ENCODE data around the gene PAGE2.
A peak's percentile ranks its signal among the peaks of the same experiment; 100 is the strongest.
"Not testable (repeated sequence)": the region's sequence is repeated elsewhere in the genome, so short reads cannot be mapped to it uniquely, and the experiment has no call there.

The PAGE2 gene

DNA sequence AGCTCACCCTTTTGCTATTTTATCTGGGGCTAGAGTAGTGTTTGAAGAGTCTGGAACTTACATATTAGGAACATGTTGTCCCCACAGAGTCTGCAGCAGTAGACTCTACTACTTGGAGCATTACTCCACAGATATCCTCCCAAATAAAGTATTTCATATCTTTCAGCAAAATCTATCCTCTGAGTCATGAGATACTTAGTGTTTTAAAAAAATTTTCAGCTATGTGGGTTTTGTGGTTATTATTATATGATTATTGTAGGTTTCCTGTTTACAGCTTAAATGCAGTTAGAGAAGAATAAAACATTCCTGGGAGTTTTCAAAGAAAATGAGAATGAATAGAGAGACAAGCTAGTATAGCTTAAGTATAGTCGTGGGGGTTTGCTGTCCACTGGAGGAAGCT is 30.9 kb downstream of the PAGE2 start:
- H3K27ac ChIP-seq: peak overlapping the region in 1 of 21 experiments; percentile 44
- no peak overlapping the region for H3K4me3 ChIP-seq

DNA sequence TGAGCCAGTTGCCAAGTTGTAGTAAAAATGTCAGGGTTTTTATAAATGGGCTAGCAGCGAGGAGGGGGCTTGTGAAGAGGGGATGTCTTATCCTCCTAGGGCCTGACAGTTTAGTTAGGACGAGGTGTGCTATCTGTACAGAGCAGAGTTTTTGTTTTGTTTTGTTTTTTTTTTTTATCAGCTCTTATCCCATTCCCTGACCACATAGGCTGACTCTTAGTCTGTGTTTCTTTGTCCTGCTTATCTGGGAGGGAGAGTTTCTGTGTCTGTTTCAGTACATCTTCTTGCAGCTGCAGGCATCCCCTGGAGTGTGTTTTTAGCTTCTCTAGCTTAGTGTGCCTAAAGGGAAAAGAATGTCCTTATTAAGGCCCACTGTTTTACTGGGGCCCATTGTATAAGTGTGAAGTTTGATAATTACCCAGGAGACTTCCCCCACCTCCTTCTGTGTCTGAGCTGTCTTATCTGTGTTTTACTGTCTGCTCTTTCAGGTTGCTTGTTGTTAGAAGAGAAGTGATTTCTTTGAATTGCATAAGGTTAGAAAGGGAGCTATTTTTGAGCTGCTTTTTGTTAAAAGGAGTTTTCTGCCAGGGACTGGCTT is 32.0 kb downstream of the PAGE2 start:
- Histone ChIP-seq H3K4me3 (no peak overlapping the region), H3K27ac (no peak overlapping the region)

DNA sequence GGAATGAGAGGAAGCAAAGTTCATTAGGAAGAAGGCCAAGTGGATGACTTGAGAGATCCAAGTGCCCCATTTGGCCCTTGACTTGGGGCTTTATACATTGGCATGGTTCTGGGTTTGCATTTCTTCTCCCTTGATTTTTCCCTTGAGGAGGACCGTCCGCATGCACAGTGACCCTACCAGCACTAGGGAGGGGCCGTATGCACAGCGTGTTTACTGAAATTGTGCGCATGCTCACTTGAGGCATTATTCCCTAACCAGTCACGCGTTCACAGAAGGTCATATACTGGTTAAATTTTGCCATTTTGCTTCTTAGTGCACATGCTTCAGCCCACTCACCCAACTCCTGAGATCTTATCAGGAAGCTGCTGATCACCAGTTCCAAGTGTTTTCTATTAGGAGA is 35.1 kb downstream of the PAGE2 start:
- Histone ChIP-seq H3K27ac (no peak overlapping the region), H3K4me3 (no peak overlapping the region)

- Histone ChIP-seq H3K4me3 (no peak overlapping the region), H3K27ac (no peak overlapping the region)
Measured at GRCh38 chrX:55127692-55128091, 38.9 kb downstream of the PAGE2 start.

DNA sequence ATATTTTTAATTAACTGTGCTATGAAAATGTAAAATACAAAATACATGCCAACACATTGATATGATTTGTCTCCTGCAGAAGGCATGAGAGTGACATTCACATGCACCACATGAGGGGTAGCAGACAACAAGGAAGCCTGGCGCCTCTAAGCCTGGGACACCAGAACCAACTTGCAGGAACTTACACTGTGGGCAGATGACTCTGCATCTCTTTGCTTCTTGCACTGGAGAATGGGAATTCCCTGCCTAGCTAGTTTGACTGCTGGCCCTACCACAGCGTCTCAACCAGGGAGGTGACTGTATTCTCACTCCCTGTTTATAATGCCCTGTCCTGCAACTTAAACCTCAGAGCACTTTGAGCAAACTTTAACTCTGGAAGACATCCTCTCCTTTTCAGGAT is 40.5 kb downstream of the PAGE2 start:
- Histone ChIP-seq H3K27ac (no peak overlapping the region), H3K4me3 (no peak overlapping the region)

- H3K4me3 ChIP-seq: no peak overlapping the region
- H3K27ac ChIP-seq: no peak overlapping the region
Measured at GRCh38 chrX:55130481-55130880, 41.7 kb downstream of the PAGE2 start.

DNA sequence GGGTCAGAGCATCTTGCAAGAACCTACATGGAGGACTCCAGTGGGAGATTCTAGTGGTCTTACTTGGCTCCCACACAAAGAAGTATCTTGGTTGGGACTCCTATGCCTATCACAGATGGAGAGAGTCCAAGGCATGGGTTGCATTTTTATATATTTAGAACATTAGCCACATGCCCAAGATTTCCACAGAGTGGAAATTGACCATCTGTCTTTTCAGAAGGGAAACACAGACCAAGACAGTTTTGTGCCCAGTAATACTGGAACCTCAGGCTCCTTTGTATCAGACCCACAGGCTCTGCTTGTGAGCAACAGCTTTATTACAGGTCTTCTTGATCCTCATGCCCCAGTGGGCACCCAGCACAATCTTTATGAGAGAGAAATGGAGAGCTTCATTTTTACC is 43.6 kb downstream of the PAGE2 start:
- no peak overlapping the region for H3K4me3 ChIP-seq
- no peak overlapping the region for H3K27ac ChIP-seq

GRCh38 chrX:55135171-55135570 is 46.4 kb downstream of the PAGE2 start:
- Histone ChIP-seq H3K4me3 (no peak overlapping the region), H3K27ac (no peak overlapping the region)

DNA sequence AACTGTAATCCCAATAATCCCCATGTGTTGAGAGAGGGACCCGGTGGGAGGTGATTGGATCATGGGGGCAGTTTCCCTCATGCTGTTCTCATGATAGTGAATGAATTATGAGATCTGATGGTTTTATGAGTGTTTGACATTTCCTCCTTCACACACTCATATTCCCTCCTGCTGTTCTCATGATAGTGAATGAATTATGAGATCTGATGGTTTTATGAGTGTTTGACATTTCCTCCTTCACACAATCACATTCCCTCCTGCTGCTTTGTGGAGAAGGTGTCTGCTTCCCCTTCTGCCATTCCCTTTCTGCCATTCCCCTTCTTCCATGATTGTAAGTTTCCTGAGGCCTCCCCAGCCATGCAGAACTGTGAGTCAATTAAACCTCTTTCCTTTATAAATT is 52.0 kb downstream of the PAGE2 start:
- not testable (repeated sequence) for H3K4me3 ChIP-seq, H3K27ac ChIP-seq

Measured in skin epidermis (tissue), 12 donors.